ENCODE data around the gene LAMC2. TPM values are rescaled to one million over a fixed set of nuclear protein-coding genes. Genes with fewer than 3 reads are reported as not detected.

LAMC2 gene
- total and polyA plus RNA-seq, 9 of the 15 experiments (the other 6 are each of a cell fraction or from before 2014, with no cell fraction given) = 0.02 to 0.03 TPM; not detected in 7

DNA sequence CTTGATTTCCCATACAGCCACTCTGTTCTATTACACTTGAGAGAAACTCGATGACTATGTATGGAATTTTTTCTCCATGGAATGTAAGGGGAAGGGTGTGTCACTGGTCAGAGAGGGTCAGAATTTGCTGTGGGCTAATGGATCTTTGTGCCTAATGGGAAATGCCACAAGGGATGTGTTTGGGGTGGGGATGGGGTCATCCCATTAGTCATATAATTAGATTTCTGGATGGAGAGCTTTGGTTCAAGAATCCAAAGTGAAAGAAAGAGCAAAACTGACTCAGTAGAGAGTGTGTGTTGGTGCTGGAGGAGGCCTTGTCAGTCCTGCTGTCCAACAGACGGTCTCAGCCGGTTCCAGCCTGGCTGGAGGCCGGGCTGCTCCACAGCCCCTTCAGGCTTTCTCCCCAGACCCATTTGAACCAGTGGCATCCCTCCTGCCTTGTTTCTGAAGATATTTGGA, 86.4 kb downstream of the LAMC2 start (continued):
- TF ChIP-seq, protein P1, sequence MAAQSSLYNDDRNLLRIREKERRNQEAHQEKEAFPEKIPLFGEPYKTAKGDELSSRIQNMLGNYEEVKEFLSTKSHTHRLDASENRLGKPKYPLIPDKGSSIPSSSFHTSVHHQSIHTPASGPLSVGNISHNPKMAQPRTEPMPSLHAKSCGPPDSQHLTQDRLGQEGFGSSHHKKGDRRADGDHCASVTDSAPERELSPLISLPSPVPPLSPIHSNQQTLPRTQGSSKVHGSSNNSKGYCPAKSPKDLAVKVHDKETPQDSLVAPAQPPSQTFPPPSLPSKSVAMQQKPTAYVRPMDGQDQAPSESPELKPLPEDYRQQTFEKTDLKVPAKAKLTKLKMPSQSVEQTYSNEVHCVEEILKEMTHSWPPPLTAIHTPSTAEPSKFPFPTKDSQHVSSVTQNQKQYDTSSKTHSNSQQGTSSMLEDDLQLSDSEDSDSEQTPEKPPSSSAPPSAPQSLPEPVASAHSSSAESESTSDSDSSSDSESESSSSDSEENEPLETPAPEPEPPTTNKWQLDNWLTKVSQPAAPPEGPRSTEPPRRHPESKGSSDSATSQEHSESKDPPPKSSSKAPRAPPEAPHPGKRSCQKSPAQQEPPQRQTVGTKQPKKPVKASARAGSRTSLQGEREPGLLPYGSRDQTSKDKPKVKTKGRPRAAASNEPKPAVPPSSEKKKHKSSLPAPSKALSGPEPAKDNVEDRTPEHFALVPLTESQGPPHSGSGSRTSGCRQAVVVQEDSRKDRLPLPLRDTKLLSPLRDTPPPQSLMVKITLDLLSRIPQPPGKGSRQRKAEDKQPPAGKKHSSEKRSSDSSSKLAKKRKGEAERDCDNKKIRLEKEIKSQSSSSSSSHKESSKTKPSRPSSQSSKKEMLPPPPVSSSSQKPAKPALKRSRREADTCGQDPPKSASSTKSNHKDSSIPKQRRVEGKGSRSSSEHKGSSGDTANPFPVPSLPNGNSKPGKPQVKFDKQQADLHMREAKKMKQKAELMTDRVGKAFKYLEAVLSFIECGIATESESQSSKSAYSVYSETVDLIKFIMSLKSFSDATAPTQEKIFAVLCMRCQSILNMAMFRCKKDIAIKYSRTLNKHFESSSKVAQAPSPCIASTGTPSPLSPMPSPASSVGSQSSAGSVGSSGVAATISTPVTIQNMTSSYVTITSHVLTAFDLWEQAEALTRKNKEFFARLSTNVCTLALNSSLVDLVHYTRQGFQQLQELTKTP (IDR thresholded peaks at IDR 0.05; ENCODE audit: low read depth in 1 of 2, partially characterized antibody in 2 of 2) = no peak
- no peak for TF ChIP-seq MEF2A (IDR thresholded peaks at IDR 0.05; ENCODE audit: control insufficient read depth, low read depth, low read length)
- TF ChIP-seq, protein P2, sequence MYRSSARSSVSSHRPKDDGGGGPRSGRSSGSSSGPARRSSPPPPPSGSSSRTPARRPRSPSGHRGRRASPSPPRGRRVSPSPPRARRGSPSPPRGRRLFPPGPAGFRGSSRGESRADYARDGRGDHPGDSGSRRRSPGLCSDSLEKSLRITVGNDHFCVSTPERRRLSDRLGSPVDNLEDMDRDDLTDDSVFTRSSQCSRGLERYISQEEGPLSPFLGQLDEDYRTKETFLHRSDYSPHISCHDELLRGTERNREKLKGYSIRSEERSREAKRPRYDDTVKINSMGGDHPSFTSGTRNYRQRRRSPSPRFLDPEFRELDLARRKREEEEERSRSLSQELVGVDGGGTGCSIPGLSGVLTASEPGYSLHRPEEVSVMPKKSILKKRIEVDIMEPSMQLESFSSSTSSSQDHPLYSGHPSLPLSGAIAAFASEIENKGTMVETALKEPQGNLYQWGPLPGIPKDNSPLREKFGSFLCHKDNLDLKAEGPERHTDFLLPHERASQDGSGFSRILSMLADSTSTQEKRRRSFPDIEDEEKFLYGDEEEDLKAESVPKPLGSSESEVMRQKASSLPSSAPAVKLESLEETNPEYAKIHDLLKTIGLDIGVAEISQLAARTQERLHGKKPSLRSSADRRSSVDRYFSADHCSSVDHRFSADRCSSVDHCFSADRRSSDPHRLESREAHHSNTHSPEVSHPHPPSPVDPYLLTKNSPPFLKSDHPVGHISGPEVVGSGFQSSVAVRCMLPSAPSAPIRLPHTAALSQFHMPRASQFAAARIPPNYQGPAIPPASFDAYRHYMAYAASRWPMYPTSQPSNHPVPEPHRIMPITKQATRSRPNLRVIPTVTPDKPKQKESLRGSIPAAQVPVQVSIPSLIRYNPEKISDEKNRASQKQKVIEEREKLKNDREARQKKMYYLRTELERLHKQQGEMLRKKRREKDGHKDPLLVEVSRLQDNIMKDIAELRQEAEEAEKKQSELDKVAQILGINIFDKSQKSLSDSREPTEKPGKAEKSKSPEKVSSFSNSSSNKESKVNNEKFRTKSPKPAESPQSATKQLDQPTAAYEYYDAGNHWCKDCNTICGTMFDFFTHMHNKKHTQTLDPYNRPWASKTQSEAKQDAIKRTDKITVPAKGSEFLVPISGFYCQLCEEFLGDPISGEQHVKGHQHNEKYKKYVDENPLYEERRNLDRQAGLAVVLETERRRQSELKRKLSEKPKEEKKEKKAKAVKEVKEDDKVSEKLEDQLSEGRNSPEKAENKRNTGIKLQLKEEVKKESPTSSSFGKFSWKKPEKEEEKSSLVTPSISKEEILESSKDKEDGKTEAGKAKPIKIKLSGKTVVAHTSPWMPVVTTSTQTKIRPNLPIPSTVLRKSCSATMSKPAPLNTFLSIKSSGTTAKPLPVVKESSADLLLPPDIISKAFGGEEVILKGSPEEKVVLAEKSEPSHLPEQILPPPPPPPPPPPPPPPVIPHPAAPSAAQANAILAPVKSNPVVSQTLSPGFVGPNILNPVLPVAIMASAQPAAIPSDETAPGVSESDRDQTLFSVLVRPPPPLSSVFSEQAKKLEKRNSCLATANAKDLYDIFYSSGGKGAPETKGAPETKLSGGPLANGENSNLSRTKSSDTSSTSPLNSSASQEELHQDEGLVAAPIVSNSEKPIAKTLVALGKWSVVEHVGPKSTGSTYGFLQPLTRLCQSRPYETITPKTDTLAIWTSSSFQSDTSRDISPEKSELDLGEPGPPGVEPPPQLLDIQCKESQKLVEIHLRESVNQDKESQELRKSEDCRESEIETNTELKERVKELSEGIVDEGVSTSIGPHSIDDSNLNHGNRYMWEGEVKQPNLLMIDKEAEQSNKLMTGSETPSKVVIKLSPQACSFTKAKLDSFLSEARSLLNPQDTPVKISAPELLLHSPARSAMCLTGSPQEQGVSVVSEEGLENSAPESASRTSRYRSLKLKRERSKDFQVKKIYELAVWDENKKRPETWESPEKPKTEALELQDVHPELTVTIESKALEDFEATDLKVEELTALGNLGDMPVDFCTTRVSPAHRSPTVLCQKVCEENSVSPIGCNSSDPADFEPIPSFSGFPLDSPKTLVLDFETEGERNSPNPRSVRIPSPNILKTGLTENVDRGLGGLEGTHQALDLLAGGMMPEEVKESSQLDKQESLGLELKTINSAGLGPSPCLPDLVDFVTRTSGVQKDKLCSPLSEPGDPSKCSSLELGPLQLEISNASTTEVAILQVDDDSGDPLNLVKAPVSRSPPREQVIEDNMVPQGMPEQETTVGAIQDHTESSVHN (IDR thresholded peaks at IDR 0.05; ENCODE audit: borderline replicate concordance in 1 of 2, low read depth in 1 of 2) = no peak
